SK-N-SH treated with all-trans-retinoic acid at 6 μM for 48 hours (cell line): Measurements from ENCODE around the gene PODNL1.

Experiments
- ATAC-seq: fragments of 200-7000 bp; cut with Tn5 transposase; 3 replicates; pipeline ENCODE4 v1.9.1; 2020; ENCODE audit warnings: mild to moderate bottlenecking, moderate library complexity
- ARNTL ChIP-seq: fragments of 450-650 bp; formaldehyde crosslinking; IDR thresholded peaks from 2 replicates; pipeline ENCODE4 v1.5.0; 2020; ENCODE audit warnings: low read depth, mild to moderate bottlenecking, moderate library complexity, borderline replicate concordance
- BACH2 ChIP-seq: fragments of 250-450 bp; sonication (Bioruptor Pico); IDR thresholded peaks from 2 replicates; pipeline ENCODE4 v1.9.0; 2021; ENCODE audit warnings: mild to moderate bottlenecking, borderline replicate concordance
- CREB5 ChIP-seq: fragments of 250-450 bp; sonication (Bioruptor Pico); IDR thresholded peaks from 2 replicates; pipeline ENCODE4 v1.5.1; 2020; ENCODE audit warnings: low read depth, mild to moderate bottlenecking, moderate library complexity
- CSDC2 ChIP-seq: fragments of 250-450 bp; sonication (Bioruptor Pico); IDR thresholded peaks from 2 replicates; pipeline ENCODE4 v1.5.0; 2020; ENCODE audit warnings: mild to moderate bottlenecking, moderate library complexity
- CSRNP3 ChIP-seq: fragments of 250-450 bp; sonication (Bioruptor Pico); IDR thresholded peaks from 2 replicates; pipeline ENCODE4 v1.5.1; 2021; ENCODE audit warnings: mild to moderate bottlenecking, moderate library complexity
- GLIS3 ChIP-seq: fragments of 250-450 bp; sonication (Bioruptor Pico); IDR thresholded peaks from 2 replicates; pipeline ENCODE4 v1.5.0; 2020; ENCODE audit warnings: mild to moderate bottlenecking, moderate library complexity
- ISL1 ChIP-seq: fragments of 250-450 bp; sonication (Bioruptor Pico); IDR thresholded peaks from 2 replicates; pipeline ENCODE4 v2.1.2; 2022; ENCODE audit warnings: mild to moderate bottlenecking, moderate library complexity
- OSR1 ChIP-seq: fragments of 250-450 bp; sonication (Bioruptor Pico); IDR thresholded peaks from 2 replicates; pipeline ENCODE4 v1.8.0; 2022; ENCODE audit warnings: moderate library complexity, mild to moderate bottlenecking, inconsistent platforms
- PATZ1 ChIP-seq: fragments of 250-450 bp; sonication (Bioruptor Pico); IDR thresholded peaks from 2 replicates; pipeline ENCODE4 v1.8.0; 2020; ENCODE audit warnings: mild to moderate bottlenecking, moderate library complexity, borderline replicate concordance
- RARB ChIP-seq: fragments of 250-450 bp; sonication (Bioruptor Pico); IDR thresholded peaks from 2 replicates; pipeline ENCODE4 v1.8.0; 2021; ENCODE audit warnings: mild to moderate bottlenecking, moderate library complexity
- SNAI2 ChIP-seq: fragments of 250-450 bp; sonication (Bioruptor Pico); IDR thresholded peaks from 2 replicates; pipeline ENCODE4 v1.5.0; 2020; ENCODE audit warnings: mild to moderate bottlenecking, moderate library complexity
- TCF4 ChIP-seq: fragments of 250-450 bp; sonication (Bioruptor Pico); IDR thresholded peaks from 2 replicates; pipeline ENCODE4 v1.8.0; 2021; ENCODE audit warnings: mild to moderate bottlenecking, moderate library complexity, borderline replicate concordance
- TOX ChIP-seq: fragments of 250-450 bp; sonication (Bioruptor Pico); IDR thresholded peaks from 2 replicates; pipeline ENCODE4 v1.8.0; 2021; ENCODE audit warnings: mild to moderate bottlenecking, moderate library complexity, borderline replicate concordance
- TSHZ2 ChIP-seq: fragments of 250-450 bp; sonication (Bioruptor Pico); IDR thresholded peaks from 2 replicates; pipeline ENCODE4 v1.5.0; 2020; ENCODE audit warnings: mild to moderate bottlenecking, moderate library complexity
- ZC3H10 ChIP-seq: fragments of 250-450 bp; sonication (Bioruptor Pico); IDR thresholded peaks from 2 replicates; pipeline ENCODE4 v1.5.1; 2021; ENCODE audit warnings: mild to moderate bottlenecking, moderate library complexity
- ZNF565 ChIP-seq: fragments of 450-650 bp; formaldehyde crosslinking; conservative IDR thresholded peaks from 2 replicates; pipeline ENCODE4 v1.5.0; 2020; ENCODE audit warnings: low read depth, mild to moderate bottlenecking, moderate library complexity
- ZNF70 ChIP-seq: fragments of 450-650 bp; formaldehyde crosslinking; IDR thresholded peaks from 2 replicates; pipeline ENCODE4 v1.5.0; 2020; ENCODE audit warnings: mild to moderate bottlenecking, moderate library complexity

PODNL1 gene

GRCh38 chr19:13905634-13906520 is 32.3 kb downstream of the PODNL1 start, which contains the start of the genes BRME1 and CC2D1A:
BRME1 (minus strand) TSS chr19:13906117; CDS start chr19:13904892, 1,225 bp downstream.
CC2D1A (plus strand) TSS chr19:13906201; CDS start chr19:13906442, 241 bp downstream.
- ATAC-seq = peak; percentile 100
- no peak for TF ChIP-seq PATZ1 (CRISPR knock-in tag)
- TF ChIP-seq CREB5 (CRISPR knock-in tag) = no peak
- TF ChIP-seq ZNF70 (CRISPR knock-in tag) = no peak
- TF ChIP-seq OSR1 (CRISPR knock-in tag) = no peak
- TF ChIP-seq BACH2 = no peak
- TF ChIP-seq SNAI2 (CRISPR knock-in tag) = no peak
- no peak for TF ChIP-seq CSDC2 (CRISPR knock-in tag)
- TF ChIP-seq GLIS3 (CRISPR knock-in tag) = no peak

- ATAC-seq = no peak
- TF ChIP-seq CSRNP3 (no peak), ARNTL (CRISPR knock-in tag) (no peak), TSHZ2 (CRISPR knock-in tag) (no peak), ZNF70 (CRISPR knock-in tag) (no peak), ZNF565 (CRISPR knock-in tag) (no peak), BACH2 (no peak), TOX (CRISPR knock-in tag) (no peak), OSR1 (CRISPR knock-in tag) (no peak), RARB (CRISPR knock-in tag) (no peak), CREB5 (CRISPR knock-in tag) (no peak)
Observed at GRCh38 chr19:13902993-13903555, 35.1 kb downstream of the PODNL1 start.

- TF ChIP-seq ZC3H10 (CRISPR knock-in tag) = no peak
- no peak for TF ChIP-seq OSR1 (CRISPR knock-in tag)
- TF ChIP-seq ISL1 = no peak
- TF ChIP-seq CREB5 (CRISPR knock-in tag) = no peak
- TF ChIP-seq RARB (CRISPR knock-in tag) = no peak
- TF ChIP-seq TCF4 (CRISPR knock-in tag) = no peak
- no peak for ATAC-seq
Observed at GRCh38 chr19:13899912-13900584, 38.2 kb downstream of the PODNL1 start.
